ENCODE data around the gene WDR1.

WDR1 gene

DNA sequence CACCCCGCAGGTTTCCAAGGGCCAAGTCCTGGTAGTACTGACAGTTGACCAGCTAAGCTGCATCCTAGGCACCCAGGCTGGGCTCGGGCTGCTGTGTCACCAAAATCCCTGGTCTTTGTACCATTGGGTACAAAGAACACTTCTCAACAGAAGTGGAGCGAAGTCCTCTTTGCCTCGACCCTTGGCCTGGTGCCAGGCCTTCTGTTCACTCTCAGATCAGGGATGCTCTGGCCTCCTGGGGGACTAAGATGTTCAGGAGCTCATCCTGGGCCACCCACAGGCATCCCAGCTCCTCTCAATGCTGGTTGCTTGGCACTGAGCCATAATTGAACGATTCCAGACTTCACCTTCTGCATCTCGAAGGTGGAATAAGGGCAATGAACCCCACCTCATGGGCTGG, 81.5 kb downstream of the WDR1 start:
- 90 to 93% methylated on average over 6 of the region's 6 CpGs for WGBS, 2 experiments

DNA sequence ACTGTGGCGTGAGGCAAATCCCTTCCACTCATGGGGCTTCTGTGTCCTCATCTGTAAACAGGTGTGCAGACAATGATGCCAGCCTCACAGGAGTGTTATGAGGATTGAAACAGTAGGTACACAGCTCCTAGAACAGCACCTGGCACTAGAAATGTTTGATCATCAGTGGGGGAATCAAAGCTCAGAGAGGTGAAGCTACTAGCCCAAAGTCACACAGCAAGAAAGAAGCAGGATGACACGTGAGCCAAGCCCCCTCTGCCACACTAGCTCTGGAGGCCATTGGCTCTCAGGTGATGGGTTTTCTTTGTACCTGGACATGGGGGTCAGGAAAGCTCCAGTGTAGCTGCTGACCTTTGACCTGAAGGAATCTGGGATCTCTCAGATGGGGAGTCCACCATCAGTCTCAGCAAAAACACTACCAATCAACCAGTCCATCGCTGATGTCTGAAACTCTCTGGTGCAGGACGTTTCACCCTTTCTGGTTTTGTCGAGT, 81.9 kb downstream of the WDR1 start:
- Histone ChIP-seq H3K27me3 (ENCODE audit: control insufficient read depth, insufficient read depth, low read length, poor library complexity, severe bottlenecking) (no peaks in the 10 kb centered on the region), H3K4me3 (ENCODE audit: insufficient read depth, low read depth, low read length) (no peak overlapping the region), H3K36me3 (ENCODE audit: control insufficient read depth, insufficient read depth, low read length) (no peaks in the 10 kb centered on the region), H3K4me1 (ENCODE audit: control insufficient read depth, insufficient read depth, low read length) (peaks cover 26% of the 10 kb centered on the region), H3K27ac (ENCODE audit: insufficient read depth, low read depth, low read length, poor library complexity, severe bottlenecking) (no peak overlapping the region), H3K9me3 (ENCODE audit: control insufficient read depth, low read length) (no peaks in the 10 kb centered on the region)
- 90 to 92% methylated on average over 5 of the region's 5 CpGs for WGBS, 2 experiments

More for the DNA sequence above, 81.5 kb downstream of the WDR1 start:
- Histone ChIP-seq H3K36me3 (ENCODE audit: control insufficient read depth, insufficient read depth, low read length) (no peaks in the 10 kb centered on the region), H3K9me3 (ENCODE audit: control insufficient read depth, low read length) (no peaks in the 10 kb centered on the region), H3K4me3 (ENCODE audit: insufficient read depth, low read depth, low read length) (no peak overlapping the region), H3K27ac (ENCODE audit: insufficient read depth, low read depth, low read length, poor library complexity, severe bottlenecking) (no peak overlapping the region), H3K4me1 (ENCODE audit: control insufficient read depth, insufficient read depth, low read length) (peaks cover 26% of the 10 kb centered on the region), H3K27me3 (ENCODE audit: control insufficient read depth, insufficient read depth, low read length, poor library complexity, severe bottlenecking) (no peaks in the 10 kb centered on the region)

DNA sequence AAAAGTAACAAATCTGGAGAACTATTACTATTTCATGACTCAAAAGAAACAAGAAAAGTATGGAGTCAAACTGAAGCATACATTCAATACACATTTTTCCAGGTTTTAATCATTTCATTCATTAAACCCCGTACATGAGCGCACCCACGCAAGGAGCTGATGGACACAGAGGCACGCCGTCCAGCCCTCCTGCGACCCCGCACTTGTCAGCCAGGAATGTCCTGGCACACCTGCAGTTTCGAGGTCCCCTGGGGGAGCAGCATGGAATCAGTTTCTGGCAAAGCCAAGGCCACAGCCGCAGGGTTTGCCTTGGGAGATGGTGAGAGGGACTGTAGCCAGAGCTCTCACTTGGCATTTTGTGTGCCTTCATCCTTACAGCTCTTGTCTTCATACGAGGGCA, 82.5 kb downstream of the WDR1 start:
- H3K4me1 ChIP-seq (ENCODE audit: control insufficient read depth, insufficient read depth, low read length), result peaks cover 26% of the 10 kb centered on the region
- H3K4me3 ChIP-seq (ENCODE audit: insufficient read depth, low read depth, low read length), result no peak overlapping the region
- no peaks in the 10 kb centered on the region for H3K9me3 ChIP-seq (ENCODE audit: control insufficient read depth, low read length)
- H3K27me3 ChIP-seq (ENCODE audit: control insufficient read depth, insufficient read depth, low read length, poor library complexity, severe bottlenecking), result no peaks in the 10 kb centered on the region
- H3K27ac ChIP-seq (ENCODE audit: insufficient read depth, low read depth, low read length, poor library complexity, severe bottlenecking), result no peak overlapping the region
- H3K36me3 ChIP-seq (ENCODE audit: control insufficient read depth, insufficient read depth, low read length), result no peaks in the 10 kb centered on the region
- WGBS, 2 experiments, result 90 to 93% methylated on average over 10 of the region's 10 CpGs

DNA sequence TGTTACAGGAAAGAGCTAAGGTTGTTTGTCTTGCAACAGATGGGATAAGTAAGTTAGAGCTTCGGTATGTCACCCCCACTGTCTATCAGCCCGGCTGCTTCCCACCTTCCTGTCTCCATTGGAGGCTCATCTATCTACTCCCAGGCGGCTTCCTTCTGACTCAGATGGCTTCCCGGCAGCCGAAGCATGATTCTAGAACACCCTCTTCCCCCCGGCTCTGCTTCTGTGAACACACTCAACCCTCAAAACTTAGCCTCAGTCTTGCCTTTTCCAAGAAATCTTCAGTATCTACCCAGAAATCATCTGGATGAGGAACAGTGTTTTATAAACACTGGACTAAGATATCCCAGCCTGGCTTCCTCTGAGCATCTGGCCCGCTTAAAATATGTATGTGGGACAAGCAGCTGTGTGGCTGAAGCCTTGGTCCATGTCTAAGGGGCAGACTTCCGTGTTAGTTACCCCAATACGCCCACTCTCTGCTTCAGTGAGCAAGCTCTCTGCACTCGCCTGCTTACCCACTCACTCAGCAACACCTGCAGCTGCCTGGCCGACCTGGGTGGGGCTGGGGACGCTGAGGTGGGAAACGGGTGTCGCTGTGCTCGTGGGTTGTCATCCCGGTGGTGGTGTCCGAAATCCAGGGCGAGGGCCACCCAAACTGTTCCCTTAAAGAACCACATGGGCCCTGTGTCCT, 83.3 kb downstream of the WDR1 start:
- Histone ChIP-seq H3K4me1 (ENCODE audit: control insufficient read depth, insufficient read depth, low read length) (peaks cover 26% of the 10 kb centered on the region), H3K9me3 (ENCODE audit: control insufficient read depth, low read length) (no peaks in the 10 kb centered on the region), H3K4me3 (ENCODE audit: insufficient read depth, low read depth, low read length) (no peak overlapping the region), H3K27ac (ENCODE audit: insufficient read depth, low read depth, low read length, poor library complexity, severe bottlenecking) (no peak overlapping the region), H3K36me3 (ENCODE audit: control insufficient read depth, insufficient read depth, low read length) (no peaks in the 10 kb centered on the region), H3K27me3 (ENCODE audit: control insufficient read depth, insufficient read depth, low read length, poor library complexity, severe bottlenecking) (no peaks in the 10 kb centered on the region)
- WGBS, 2 experiments, result 84 to 89% methylated on average over 18 of the region's 18 CpGs

DNA sequence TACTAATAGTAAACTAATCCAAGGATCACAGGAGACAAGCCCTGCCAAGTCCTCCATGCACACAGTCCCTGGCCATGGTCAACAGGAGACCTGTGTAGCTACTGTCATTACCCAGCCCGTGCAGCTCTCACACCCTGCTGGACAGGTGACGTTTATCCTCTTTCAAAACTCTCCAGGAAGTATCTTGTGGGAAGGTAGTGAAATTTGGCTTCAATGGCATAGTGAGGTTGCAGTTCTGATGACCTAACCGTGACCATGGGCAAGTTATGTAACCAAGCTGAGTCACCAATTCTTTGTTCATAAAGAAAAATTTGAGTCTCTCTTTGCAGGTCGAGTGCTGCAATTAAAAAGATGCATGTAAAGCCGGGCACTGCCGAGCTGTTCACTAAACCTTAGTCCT, 84.0 kb downstream of the WDR1 start:
- 91% methylated on average over 6 of the region's 6 CpGs for WGBS, 2 experiments
- no peaks in the 10 kb centered on the region for H3K9me3 ChIP-seq (ENCODE audit: control insufficient read depth, low read length)
- H3K36me3 ChIP-seq (ENCODE audit: control insufficient read depth, insufficient read depth, low read length), result no peaks in the 10 kb centered on the region
- no peak overlapping the region for H3K27ac ChIP-seq (ENCODE audit: insufficient read depth, low read depth, low read length, poor library complexity, severe bottlenecking)
- H3K4me3 ChIP-seq (ENCODE audit: insufficient read depth, low read depth, low read length), result no peak overlapping the region
- no peaks in the 10 kb centered on the region for H3K27me3 ChIP-seq (ENCODE audit: control insufficient read depth, insufficient read depth, low read length, poor library complexity, severe bottlenecking)
- H3K4me1 ChIP-seq (ENCODE audit: control insufficient read depth, insufficient read depth, low read length), result peaks cover 26% of the 10 kb centered on the region

DNA sequence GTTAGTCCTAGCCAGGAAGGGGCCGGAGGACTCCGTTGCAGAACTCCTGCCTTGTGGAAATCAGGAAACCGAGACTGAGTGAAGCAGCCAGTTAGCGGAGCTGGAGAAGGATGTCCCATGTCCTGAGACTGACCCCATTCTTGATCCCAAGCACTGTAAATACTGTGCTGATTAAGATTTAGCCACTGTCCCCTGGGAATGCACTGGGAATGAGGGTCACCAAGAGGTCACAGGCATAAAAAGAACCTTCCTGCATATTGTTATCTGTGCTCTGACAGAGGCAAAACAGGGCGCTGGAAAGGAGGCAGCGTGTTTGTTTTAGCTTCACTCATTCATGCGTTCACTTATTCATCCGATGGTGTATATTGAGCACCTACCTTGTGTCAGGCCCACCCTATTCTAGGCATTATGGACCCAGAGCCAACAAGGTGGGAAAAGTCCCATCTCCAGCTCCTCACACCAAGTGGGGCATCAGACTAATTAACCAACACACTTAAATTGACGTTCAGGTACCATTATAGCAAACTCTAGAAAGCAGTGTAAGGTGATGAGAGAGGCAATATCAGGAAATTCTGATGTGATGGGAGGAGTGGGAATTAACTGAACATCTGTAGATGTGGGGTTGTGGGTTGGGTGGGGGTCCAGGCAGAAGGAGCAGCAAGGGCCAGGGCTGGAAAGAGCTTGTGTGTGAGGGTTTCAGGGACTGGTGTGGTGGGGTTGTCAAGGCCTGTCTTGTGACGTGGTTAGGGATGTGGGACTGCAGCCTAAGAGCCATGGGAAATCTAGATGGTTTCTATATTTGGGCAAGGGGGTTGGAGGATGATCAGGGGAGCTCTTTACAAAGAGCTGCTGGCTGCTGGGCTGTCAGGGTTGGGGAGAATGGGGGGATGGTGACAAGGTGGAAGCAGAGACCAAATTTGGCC, 84.7 kb downstream of the WDR1 start:
- 78 to 79% methylated on average over 10 of the region's 10 CpGs for WGBS, 2 experiments
- Histone ChIP-seq H3K27me3 (ENCODE audit: control insufficient read depth, insufficient read depth, low read length, poor library complexity, severe bottlenecking) (no peaks in the 10 kb centered on the region), H3K9me3 (ENCODE audit: control insufficient read depth, low read length) (no peaks in the 10 kb centered on the region), H3K4me1 (ENCODE audit: control insufficient read depth, insufficient read depth, low read length) (peaks cover 26% of the 10 kb centered on the region), H3K27ac (ENCODE audit: insufficient read depth, low read depth, low read length, poor library complexity, severe bottlenecking) (peak overlapping the region; percentile 47), H3K36me3 (ENCODE audit: control insufficient read depth, insufficient read depth, low read length) (no peaks in the 10 kb centered on the region), H3K4me3 (ENCODE audit: insufficient read depth, low read depth, low read length) (no peak overlapping the region)

DNA sequence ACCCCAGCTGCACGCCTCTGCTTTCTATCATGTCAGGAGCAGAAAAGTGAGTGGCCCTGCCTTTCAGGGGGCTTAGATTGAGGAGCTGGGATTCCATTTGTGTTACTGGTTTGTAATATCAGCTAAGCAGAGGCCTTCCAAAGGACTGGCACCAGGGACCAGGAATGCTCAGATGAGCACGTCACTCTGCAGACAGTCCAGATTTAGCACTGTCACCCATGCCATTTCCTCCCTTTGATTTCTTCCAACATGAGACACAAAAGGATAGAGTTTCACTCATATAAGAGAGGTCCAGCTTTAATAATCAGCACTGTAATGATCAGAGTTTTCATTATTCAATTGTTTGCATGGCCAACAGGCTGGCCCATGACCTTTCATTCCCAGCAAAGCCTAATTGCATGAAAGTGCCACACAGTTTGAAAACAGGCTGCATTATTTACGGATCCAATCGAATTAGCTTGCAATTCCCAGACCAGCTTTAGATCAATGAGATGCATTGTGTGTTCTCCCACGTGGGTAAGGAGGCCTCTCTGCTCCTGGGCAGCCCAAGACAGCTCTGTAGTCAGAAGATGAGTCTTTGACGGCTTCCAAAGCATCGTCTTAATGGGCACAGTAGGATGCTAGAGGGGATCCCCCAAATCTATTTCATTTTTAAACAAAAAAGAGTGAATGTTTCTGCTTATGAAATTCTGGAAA, 85.5 kb downstream of the WDR1 start:
- Histone ChIP-seq H3K36me3 (ENCODE audit: control insufficient read depth, insufficient read depth, low read length) (no peaks in the 10 kb centered on the region), H3K27ac (ENCODE audit: insufficient read depth, low read depth, low read length, poor library complexity, severe bottlenecking) (peak overlapping the region; percentile 47)

DNA sequence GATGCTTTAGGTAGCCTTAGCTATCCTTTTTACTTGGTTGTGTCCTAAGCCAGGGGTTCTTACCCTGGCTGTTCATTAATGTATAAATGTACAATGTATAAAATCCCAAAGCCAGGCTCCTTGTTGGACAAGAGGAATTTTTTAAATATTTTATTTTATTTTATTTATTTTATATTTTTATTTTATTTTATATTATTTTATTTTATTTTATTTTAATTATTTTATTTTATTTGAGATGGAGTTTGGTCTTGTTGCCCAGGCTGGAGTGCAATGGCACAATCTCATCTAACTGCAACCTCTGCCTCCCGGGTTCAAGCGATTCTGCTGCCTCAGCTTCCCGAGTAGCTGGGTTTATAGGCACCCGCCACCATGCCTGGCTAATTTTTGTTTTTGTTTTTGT, 87.2 kb downstream of the WDR1 start:
- H3K36me3 ChIP-seq (ENCODE audit: control insufficient read depth, insufficient read depth, low read length), result no peaks in the 10 kb centered on the region
- WGBS, 2 experiments, result 90 to 92% methylated on average over 4 of the region's 4 CpGs
- H3K9me3 ChIP-seq (ENCODE audit: control insufficient read depth, low read length), result no peaks in the 10 kb centered on the region
- H3K27ac ChIP-seq (ENCODE audit: insufficient read depth, low read depth, low read length, poor library complexity, severe bottlenecking), result no peak overlapping the region
- no peaks in the 10 kb centered on the region for H3K27me3 ChIP-seq (ENCODE audit: control insufficient read depth, insufficient read depth, low read length, poor library complexity, severe bottlenecking)
- peaks cover 26% of the 10 kb centered on the region for H3K4me1 ChIP-seq (ENCODE audit: control insufficient read depth, insufficient read depth, low read length)
- no peak overlapping the region for H3K4me3 ChIP-seq (ENCODE audit: insufficient read depth, low read depth, low read length)

More for the DNA sequence above, 85.5 kb downstream of the WDR1 start:
- H3K4me1 ChIP-seq (ENCODE audit: control insufficient read depth, insufficient read depth, low read length), result peaks cover 26% of the 10 kb centered on the region
- H3K4me3 ChIP-seq (ENCODE audit: insufficient read depth, low read depth, low read length), result no peak overlapping the region
- H3K9me3 ChIP-seq (ENCODE audit: control insufficient read depth, low read length), result no peaks in the 10 kb centered on the region
- WGBS, 2 experiments, result 79 to 81% methylated on average over 7 of the region's 7 CpGs
- H3K27me3 ChIP-seq (ENCODE audit: control insufficient read depth, insufficient read depth, low read length, poor library complexity, severe bottlenecking), result no peaks in the 10 kb centered on the region

DNA sequence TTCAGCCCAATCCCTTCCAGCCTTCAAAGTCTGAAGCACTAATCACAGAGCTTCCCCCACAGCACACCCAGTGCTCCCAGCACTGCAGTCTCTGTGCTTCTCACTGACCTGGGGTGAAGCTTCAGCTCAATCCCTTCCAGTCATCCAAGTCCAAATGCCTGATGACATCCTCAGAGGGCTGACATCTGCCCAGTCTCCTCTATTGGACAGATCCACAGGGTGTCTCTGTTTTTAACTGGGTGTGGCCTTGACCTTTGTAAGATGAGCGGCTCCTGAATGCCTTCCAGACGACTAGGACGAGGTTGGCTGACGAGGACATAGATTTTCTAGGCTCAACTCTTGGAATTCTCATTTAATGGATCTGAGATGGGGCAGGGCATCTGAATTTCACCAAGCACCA, 87.7 kb downstream of the WDR1 start:
- Histone ChIP-seq H3K9me3 (ENCODE audit: control insufficient read depth, low read length) (no peaks in the 10 kb centered on the region), H3K27ac (ENCODE audit: insufficient read depth, low read depth, low read length, poor library complexity, severe bottlenecking) (no peak overlapping the region), H3K36me3 (ENCODE audit: control insufficient read depth, insufficient read depth, low read length) (no peaks in the 10 kb centered on the region), H3K4me1 (ENCODE audit: control insufficient read depth, insufficient read depth, low read length) (peaks cover 22% of the 10 kb centered on the region), H3K4me3 (ENCODE audit: insufficient read depth, low read depth, low read length) (no peak overlapping the region), H3K27me3 (ENCODE audit: control insufficient read depth, insufficient read depth, low read length, poor library complexity, severe bottlenecking) (no peaks in the 10 kb centered on the region)
- WGBS, 2 experiments, result 78 to 85% methylated on average over 4 of the region's 4 CpGs

DNA sequence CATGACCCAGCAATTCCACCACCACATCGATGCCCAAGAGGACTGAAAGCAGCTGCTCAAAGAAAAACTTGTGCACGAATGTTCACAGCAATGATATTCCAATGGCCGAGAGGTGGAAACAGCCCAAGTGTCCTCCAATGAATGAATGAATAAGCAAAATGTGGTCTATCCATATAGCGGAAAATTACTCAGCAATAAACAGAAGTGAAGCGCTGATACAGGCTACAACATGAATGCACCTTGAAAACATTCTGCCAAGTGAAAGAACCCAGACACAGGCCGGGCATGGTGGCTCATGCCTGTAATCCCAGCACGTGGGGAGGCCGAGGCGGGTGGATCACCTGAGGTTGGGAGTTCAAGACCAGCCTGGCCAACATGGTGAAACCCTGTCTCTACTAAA, 90.1 kb downstream of the WDR1 start:
- H3K4me1 ChIP-seq (ENCODE audit: control insufficient read depth, insufficient read depth, low read length), result peaks cover 8% of the 10 kb centered on the region
- H3K27ac ChIP-seq (ENCODE audit: insufficient read depth, low read depth, low read length, poor library complexity, severe bottlenecking), result no peak overlapping the region
- no peak overlapping the region for H3K4me3 ChIP-seq (ENCODE audit: insufficient read depth, low read depth, low read length)
- H3K36me3 ChIP-seq (ENCODE audit: control insufficient read depth, insufficient read depth, low read length), result no peaks in the 10 kb centered on the region
- WGBS, 2 experiments, result 82% methylated on average over 9 of the region's 9 CpGs
- H3K9me3 ChIP-seq (ENCODE audit: control insufficient read depth, low read length), result no peaks in the 10 kb centered on the region
- no peaks in the 10 kb centered on the region for H3K27me3 ChIP-seq (ENCODE audit: control insufficient read depth, insufficient read depth, low read length, poor library complexity, severe bottlenecking)

Data from ectodermal cell (in vitro differentiated cells).